GM19351 (cell line): ENCODE measurements around the gene C4orf50.

Source experiments
- ATAC-seq: cut with Tn5 transposase; IDR thresholded peaks from one replicate; pipeline ENCODE4 v1.9.1; 2021; ENCODE audit warnings: mild to moderate bottlenecking, moderate library complexity; ENCODE audit not compliant: unreplicated experiment

The C4orf50 gene

DNA sequence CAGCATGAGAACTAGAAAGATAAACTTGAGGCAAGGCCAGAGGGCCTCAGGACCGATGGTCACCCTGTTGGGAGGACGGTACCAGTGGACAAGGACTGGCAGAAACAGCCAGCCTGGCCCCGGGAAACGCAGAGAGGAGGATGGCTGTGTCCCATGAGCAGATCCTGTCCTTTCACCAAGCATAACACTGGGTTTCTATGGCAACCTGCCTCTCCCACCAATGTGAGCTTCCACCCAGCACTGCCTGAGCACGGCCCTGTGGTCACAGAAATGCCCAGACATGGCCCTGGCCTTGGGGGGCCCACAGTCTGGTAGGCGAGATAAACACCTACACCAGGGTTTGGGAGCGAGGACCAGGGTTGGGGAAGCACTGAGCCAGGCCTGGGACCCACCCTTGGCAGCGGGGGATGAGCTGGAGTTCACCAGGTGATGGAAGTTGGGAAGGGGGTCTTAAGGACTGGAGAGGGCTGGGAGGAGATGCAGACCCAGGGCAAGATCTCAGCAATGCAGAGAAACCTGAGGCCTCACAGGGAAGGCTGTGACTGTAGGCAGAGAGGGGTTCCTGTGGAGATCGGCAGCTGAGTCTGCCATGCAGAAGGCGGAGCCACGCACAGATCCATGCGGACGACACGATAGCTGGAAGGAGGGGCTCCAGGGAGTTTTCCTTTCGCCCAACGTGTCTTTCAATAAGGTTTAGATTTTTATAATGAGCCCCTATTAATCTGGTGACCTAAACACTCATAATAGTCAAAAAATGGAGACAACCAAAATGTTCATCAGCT lies 92.6 kb downstream of the C4orf50 start:
- no peak for ATAC-seq

DNA sequence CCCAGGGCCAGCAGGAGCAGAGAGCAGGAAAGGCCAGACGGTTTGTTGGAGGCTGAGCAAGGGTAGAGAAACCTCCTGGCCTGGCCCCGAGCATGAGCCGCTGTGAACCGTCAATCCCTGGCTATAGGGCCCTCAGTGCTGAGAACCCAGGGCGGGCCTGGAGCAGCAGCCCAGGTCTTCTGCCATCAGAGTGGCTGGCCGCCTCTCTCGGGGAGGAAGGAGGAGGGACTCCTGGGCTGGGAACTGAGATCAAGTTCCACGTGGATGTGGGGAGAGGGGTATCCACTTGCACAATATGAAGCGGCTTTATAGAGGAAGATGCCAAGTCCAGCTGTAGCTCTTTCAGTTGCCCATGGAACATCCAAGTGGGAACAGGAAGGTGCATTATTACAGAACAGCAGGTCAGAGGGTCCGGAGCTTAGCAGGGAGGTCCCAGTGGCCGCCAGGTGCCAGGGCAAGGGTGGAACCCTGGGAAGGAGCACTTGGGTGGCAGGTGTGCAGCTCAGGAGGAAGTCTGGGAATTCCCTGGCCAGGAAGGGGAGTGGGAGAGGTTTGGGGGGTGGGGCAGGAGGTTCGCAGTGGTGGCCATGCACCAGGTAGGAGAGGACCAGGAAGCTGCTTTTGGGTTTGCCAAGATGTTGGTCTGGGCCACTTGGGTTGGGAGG lies 93.6 kb downstream of the C4orf50 start:
- ATAC-seq, result no peak

DNA sequence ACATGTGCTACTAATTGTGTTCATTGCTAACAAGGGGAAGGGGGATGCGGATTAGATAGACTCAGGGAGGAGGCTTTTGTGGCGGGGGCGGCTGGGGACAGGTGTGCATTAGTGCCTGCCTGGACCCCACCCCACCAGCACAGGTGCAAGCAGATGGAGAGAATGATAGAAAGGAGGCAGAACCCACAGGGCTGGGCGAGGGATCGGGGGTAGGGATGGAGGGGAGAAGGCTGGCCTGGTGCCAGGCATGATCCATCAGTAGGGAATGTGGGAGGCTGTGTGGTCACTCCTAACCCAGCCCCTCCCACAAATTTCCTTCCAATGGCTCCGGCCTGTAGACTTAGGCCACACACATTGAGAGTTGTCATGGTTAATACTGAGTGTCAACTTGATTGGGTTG lies 94.9 kb downstream of the C4orf50 start:
- ATAC-seq, result no peak

DNA sequence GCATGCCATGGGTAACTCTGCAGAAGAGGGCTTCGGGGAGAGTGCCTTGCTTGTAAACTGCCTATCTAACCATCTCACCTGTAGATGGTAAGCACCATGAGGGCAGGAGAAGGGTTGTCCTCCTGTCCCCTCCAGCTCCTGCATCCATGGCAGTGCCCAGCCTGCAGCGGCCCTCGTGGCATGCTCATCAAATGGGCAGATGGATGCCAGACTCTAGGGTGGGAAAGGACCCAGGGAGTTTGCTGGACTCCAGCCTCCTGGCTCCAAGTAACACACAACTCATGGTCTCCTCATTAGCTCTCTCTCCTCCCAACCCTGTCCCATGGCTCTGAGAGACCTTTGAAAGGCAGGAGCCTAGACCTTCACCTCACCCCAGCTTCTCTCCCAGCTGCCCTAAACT lies 95.7 kb downstream of the C4orf50 start:
- ATAC-seq, result no peak

DNA sequence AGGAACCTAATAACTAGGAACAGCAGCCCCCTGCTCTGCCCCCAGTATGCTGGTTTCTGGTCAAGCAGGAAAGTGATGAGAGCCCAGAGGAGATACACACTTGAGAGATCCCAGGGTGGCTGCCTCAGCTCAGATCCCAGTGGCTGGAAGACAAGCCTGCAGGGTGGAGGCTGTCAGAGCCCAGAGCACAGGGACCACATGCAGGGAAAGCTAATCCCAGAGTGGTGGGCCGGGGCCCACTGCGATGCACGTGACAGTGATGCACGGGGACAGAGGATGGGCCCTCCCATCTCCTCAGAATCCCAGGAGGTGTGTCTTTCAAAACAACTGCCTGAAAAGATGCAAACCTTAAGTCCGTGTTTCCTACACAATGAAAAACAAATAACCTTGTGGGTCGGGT lies 96.2 kb downstream of the C4orf50 start:
- ATAC-seq, result no peak

DNA sequence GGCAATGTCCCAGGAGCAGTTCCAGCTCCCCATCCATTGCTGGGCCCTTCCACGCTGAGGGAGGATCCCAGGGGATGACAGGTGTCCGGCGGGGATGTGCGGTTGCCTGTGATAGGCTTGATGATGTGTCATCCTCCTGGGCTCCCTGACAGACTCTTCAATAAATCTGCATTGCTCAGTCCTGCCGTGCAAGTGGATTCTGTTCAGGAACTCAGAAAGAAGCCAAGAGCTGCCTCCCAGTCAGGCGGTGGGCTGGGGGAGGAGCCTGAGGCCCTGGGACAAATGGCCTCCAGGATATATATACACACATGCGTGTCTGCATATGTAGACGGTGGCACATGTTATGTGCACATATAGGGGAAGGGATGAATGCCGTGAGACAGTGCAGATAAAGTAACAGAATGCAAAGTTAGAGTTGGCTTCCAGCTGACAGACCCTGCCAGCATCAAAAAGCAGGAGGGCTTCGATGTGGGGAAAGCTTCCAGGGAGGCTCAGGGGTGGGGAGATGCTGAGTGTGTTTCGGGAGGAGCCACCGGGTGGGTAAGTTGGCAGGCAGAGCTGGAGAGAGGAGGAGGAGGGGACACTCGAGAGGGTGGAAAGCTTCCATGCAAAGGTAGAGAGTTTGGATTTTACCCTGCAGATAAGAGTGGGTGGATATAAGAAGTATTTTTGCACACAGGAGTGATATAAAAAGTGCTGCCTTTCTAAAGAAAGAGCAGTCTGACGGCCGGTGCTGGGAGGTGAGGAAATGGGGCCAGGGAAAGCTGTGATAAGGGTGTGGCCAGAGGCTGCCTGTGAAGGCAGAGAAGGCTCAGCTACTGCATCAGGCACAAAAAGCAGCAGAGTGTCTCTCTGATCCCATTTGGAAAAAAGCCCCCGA lies 96.9 kb downstream of the C4orf50 start:
- ATAC-seq, result no peak

DNA sequence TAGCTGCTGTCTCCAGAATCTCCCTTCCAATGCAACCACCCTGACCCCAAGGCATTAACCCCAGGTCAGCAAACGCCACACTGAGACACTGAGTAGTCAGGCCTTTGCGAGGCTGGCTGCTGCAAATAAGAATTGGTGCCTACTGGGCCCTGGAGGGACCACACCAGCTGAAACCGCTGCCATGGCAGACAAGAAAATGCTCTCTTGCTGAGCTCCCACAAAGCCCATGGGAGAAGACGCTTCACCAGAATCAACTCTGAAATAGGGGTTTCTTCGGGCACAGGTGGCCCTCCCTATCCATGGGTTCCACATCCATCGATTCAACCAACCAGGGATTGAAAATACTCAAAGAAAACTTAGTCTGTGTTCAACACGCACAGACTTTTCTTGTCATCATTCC lies 98.7 kb downstream of the C4orf50 start:
- ATAC-seq, result no peak

DNA sequence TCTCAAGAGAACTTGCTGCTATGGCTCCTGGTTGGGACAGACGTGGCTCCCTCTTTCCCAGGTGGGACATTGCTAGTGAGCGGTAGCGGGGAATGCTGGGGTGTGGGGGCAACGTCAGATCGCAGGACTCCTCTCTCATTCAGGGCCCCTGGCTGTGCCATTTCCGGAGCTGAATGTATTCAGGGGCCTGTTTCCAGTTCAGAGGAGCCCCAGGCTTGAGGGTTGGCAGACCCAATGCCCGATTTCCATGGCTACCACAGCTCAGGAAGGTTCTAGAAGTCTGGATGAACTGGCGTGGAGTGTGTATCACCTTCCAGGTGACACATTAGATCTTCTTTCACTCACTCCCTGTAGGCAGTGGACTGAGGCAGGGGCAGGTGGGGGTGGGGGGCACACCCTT lies 99.2 kb downstream of the C4orf50 start:
- ATAC-seq, result no peak

DNA sequence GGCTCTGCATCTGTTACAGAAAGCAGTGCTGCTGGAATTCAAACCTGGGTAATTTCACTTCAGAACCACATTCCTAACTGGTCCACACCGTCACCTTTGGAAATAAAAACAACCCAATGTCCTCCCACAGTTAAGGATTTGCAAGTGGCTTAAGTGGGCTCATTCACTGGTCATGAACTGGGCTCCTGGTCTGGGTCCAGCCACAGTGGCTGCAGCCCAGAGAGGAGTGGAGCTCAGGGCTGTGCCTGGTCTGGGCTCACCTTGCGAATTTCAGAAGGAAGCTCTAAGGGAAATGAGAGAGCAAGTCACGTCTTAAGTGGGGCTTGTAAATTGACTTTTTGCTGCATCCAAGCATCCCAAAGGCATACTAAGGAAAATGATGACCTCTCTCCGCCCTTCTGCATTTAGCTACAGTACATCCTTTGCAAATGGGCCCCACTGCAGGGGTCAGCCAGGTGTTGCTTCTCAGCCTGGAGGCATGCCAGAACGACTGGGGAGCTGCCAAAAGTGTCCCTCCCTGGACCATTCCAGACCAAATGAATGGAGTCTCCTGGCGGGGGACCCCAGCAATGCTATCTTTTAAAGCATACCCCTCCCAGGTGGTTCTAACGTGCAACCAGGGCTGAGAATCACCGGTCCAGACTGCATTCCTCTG lies 99.8 kb downstream of the C4orf50 start:
- ATAC-seq, result no peak

DNA sequence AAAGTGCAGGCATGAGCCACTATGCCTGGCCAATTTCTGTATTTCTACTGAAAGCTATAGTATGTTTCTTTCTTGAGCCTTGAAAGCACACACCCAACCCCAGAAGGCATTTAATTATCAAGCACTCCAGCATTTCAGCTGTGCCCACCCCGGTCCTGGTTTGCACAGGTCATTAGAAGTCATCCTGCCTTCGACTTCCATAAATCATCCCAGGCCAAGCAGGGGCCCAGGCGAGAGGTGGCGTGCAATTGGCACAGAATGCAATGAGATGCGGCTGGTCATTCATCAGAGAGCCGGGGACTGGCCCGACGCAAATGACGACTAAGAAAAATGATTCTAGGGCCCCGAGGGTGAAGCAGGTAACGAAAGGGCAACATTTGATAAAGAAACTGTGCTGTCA lies 100.6 kb downstream of the C4orf50 start:
- no peak for ATAC-seq

DNA sequence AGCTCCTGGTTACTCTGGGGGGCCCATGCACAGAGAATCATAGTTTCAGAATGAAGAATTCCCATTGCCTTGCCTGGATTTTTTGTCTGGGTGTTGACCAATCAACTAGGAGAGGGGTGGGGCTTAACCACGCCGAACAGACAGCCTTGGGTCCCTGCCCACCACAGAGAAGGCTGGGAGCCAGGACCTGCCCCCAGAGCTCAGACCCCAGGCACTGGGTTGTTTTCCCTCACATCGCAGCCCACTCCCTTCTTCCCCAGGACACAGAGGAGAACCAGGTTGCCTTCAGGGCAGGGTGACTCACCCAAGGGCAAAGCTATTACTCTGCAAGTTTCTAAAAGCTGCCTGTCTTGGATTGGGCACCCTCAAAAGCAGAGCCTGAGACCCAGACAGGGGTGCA lies 102.0 kb downstream of the C4orf50 start:
- ATAC-seq, result no peak

DNA sequence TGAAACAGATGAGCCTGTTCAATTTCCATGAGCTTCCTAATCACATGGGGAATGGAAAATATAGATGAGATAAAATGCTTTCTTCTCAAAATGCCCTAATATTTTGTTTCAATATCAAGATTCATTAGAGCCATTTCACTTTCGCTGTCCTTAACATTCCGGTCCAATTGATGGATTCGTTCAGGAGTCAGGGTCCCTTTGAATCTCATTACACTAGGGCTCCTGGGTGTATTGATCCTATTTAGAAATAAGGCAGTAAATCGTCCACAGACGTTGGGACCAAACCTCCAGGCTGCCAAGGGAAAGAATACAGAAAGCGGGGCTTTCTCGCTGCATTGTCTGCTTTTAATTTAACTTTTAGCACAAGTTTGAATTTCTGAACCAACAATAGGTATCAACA lies 104.8 kb downstream of the C4orf50 start:
- ATAC-seq, result no peak

DNA sequence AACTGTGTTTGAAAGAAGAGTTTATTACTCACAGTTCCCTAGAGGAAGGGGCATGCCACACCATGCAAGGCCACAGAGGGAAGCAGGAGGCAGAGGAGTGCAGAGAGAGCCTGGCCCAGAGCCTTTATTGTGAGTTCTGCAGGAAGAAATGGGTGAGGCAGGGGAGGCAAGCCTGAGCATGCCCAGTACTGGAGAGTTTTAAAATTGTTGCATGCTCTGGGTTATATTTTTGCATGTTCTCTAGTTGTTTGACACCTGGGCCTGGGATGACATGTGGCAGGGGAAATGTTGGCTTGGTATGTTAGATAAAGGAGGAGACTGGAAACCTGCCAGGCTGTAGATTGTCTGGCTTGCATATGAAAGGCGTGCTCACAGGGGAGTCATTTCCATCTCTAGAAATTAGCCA lies 105.6 kb downstream of the C4orf50 start:
- no peak for ATAC-seq

DNA sequence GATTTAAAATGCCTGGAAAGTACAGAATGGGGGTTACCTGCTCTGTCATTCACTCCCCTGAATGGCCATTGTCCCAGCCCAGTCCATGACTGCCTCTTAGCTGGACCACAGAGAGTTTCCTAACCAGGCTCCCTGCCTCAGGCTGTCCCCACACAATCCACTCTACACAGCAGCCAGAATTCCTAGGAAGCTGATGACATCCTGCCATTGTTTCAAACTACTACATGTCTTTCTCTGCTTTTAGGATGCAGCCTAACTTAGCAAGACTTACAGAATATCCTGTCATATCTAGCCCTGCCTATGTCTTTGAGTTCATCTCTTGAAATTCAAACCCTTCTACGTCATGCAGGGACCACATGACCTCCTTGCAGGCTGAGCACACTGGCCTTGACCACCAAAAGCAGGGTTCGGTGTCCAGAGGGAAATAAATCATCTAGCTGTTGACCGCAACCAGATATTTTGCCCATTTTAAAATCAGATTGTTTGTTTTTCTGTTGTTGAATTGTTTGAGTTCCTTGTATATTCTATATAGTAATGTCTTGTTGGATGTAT lies 109.3 kb downstream of the C4orf50 start:
- no peak for ATAC-seq

DNA sequence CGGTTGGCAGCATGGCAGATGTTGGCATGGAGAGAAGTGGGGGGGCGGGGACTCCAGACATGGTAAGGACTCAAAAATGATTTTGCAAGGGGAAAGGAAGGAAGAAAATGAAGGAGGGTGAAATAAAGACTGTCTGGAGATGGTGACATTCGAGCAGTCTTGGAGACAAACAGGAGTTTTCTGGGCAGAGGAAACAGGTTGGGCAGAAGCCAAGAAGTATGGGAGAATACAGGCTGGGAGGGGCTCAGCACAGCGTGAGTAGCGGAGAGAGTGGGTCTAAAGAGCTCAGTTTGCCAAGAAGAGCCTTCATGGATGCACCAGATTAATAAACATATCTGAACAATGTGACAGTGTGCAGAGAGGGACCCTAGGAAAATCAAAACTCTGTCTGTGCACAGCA lies 112.0 kb downstream of the C4orf50 start:
- no peak for ATAC-seq

DNA sequence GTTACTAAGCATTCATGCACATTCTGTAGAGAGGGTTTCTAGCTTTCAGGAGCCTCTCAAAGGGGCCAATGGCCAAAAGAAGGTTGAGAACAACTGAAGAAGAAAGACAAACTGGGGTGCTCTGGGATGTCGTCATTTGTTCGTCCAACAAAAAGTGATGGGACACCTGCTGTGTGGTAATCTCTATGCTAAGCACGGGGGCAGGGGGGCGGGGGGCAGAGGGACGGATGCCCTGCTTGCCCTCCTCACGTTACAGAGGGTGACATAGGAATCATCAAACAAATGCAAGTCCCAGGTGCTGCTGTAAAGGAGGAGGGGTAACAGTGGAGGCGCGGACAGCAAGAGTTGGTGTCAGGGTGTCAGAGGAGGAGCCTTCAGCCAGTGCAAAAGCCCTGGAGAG lies 112.5 kb downstream of the C4orf50 start:
- ATAC-seq, result no peak

DNA sequence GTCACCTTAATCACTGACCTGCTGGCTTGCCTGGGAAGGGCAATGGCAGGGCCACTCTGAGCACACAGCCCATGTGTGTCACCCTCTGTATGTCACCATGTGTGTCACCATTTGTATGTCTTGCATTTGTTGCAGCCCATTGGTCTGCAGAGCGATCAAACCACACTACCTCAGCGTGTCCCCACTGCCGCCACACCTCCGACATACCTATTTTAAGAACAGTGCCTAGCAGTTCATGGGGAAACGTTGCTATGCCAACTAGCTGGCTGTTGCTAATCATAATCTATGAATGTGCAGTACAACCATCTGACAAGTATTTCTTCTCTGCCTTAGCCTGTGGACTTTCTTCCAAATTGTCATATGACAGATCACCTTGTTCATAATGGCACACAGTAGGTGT lies 117.4 kb downstream of the C4orf50 start:
- no peak for ATAC-seq

DNA sequence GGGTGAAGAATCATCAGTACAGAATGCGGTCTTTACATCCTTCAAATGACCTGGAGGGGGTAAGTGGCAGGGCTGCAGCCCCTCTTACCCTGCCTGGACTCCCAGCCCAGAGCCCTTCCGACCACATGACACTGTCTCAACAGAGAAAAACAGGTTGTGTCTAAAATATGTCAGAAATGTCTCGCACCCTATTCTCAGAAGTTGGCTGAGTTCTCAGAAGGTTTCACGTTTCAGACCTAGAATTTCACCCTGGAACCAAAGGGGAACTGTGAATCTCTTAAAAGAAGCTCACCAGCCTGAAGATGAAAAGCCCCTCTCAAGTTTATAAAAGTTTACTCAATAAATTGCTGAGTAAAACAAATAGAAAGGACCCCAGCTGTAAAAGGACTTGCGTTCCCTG lies 118.3 kb downstream of the C4orf50 start:
- ATAC-seq, result no peak

DNA sequence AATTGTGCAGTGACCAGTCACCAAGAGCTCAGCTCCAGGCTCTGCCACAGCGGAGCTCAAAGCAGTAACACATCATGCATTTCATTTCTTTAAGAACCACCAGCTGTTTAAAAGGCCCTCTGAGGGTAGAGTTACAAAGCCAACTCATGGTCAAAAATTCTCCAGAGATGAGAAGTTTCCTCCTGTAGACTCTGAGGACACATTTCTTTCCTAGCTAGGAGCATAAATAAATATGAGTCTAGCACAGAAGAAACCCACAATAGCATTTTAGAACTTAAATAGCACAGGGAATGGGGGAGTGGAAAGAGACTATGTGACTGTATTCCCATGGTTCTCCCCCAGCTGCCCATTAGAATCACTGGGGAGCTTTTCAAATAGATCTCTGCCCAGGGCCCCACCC lies 118.8 kb downstream of the C4orf50 start:
- ATAC-seq, result no peak

DNA sequence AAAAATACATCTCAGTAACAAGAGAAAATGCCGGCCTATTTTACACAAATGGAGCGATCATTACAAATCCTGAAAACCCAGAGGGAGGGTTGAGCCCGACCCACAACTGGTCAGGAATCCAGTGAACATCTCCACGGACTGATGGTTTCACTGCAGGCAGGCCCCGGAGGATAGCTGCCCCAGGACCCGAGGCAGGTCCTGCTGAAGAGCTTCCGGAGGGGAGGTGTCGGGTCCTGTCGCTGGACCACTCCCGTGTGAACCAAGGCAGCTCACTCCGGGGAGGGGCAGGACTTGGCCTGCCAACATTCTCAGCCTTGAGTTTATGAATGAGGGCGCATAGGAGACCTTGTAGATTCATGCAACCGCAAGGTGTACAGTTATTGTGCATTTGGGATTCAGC lies 120.6 kb downstream of the C4orf50 start:
- ATAC-seq, result no peak

DNA sequence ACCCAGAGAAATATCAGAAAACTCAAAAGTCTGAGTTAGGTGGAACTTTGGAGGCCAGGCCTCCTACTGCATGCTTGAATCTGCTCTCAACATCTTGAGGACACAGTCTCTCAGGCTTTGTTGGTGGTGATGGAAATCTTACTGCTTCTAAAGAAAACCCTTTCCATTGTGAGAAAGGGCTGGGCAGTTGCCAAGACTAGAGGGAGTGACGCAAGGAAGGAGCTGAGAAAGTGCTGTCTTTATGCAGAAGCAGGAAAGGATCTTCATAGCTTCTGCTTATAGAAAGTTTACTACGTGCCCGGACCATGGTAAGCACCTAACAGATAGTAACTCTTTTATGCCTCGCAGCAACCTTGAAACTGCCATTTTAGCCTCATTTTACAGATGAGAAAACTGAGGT lies 122.9 kb downstream of the C4orf50 start:
- ATAC-seq, result no peak
